Fibroblast of mammary gland (primary cell): Measurements from ENCODE around the gene C17orf75.

Source experiments
- DNase-seq: peaks from one replicate; pipeline ENCODE4 v3.0.0-alpha.2; 2010; ENCODE audit warnings: low read depth
- H3K4me3 ChIP-seq: 2 replicates; pipeline ENCODE4 v1.5.1; 2011; ENCODE audit warnings: low read depth, mild to moderate bottlenecking, low read length, moderate library complexity; ENCODE audit not compliant: control insufficient read depth
- TF ChIP-seq, protein P1 (sequence below): conservative IDR thresholded peaks from 2 replicates; pipeline ENCODE4 v1.5.1; 2011; ENCODE audit warnings: low read depth, low read length, inconsistent platforms; ENCODE audit not compliant: control insufficient read depth, insufficient read depth

Gene C17orf75

DNA sequence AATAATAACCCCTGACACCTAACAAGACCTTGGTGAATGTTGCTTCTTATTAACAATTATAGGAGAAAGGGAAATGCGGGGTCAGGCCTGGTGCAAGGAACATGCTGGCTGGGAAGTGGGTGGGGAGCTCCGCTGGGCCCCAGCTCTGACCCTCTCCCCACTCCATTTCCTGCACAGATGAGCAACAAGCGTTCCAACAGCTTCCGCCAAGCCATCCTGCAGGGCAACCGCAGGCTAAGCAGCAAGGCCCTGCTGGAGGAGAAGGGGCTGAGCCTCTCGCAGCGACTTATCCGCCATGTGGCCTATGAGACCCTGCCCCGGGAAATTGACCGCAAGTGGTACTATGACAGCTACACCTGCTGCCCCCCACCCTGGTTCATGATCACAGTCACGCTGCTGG is 53.4 kb downstream of the C17orf75 start:
- TF ChIP-seq, protein P1, sequence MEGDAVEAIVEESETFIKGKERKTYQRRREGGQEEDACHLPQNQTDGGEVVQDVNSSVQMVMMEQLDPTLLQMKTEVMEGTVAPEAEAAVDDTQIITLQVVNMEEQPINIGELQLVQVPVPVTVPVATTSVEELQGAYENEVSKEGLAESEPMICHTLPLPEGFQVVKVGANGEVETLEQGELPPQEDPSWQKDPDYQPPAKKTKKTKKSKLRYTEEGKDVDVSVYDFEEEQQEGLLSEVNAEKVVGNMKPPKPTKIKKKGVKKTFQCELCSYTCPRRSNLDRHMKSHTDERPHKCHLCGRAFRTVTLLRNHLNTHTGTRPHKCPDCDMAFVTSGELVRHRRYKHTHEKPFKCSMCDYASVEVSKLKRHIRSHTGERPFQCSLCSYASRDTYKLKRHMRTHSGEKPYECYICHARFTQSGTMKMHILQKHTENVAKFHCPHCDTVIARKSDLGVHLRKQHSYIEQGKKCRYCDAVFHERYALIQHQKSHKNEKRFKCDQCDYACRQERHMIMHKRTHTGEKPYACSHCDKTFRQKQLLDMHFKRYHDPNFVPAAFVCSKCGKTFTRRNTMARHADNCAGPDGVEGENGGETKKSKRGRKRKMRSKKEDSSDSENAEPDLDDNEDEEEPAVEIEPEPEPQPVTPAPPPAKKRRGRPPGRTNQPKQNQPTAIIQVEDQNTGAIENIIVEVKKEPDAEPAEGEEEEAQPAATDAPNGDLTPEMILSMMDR = no peak
- no peak overlapping the region for H3K4me3 ChIP-seq
- DNase-seq = no peak

DNA sequence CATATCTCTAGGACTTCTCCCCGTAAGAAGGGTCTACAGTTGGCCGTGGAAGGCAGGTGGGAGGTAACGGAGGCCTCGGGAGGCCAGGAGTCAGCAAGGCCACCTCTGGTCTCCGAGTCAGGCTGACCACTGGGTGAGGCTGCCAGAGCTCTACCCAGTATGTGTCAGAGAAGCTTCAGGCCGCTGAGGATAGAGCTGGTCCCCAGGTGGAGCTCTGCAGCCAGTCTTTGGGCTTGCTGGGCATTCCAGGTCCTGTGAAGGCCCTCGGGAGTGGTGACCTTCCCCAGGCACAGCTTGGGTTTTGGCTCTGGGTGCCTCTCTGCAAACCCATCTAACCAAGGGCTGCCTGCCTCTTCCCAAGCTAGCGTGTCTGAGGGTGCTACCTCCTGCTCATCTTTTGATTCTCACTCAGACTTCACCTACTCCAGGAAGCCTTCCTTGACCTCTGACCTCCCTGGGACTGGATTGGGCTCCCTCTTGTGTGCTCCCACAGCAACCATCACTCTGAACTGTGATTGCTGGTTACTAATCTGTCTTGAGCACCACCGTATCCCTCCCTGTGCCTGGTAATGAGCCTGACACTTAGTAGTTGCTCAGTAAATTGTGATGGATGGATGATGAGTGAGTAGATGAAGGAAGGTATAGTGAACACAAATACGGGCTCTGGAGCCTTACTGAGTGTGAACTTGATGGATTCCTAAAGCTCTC is 54.0 kb downstream of the C17orf75 start:
- DNase-seq = no peak
- H3K4me3 ChIP-seq = no peak overlapping the region
- TF ChIP-seq, protein P1 = no peak

DNA sequence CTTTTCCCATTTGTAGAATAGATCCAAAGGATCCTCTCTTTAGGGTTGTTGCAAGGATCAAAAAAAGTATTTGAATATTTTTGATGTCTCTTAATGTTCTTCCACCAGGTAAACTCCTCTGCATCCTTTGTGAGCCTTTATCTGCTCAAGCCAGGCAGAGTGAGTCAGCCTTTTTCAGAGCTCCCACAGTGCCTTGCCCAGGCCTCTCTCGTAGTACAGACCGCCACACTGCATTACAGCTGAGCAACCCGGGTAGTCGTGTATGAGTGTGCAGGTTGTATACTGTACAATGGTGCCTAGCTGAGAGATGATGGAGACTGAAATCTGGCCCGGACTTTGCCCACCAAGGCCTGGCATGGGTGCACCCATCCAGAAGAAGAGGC is 55.5 kb downstream of the C17orf75 start:
- TF ChIP-seq, protein P1 = no peak
- H3K4me3 ChIP-seq = no peak overlapping the region
- DNase-seq = no peak

DNA sequence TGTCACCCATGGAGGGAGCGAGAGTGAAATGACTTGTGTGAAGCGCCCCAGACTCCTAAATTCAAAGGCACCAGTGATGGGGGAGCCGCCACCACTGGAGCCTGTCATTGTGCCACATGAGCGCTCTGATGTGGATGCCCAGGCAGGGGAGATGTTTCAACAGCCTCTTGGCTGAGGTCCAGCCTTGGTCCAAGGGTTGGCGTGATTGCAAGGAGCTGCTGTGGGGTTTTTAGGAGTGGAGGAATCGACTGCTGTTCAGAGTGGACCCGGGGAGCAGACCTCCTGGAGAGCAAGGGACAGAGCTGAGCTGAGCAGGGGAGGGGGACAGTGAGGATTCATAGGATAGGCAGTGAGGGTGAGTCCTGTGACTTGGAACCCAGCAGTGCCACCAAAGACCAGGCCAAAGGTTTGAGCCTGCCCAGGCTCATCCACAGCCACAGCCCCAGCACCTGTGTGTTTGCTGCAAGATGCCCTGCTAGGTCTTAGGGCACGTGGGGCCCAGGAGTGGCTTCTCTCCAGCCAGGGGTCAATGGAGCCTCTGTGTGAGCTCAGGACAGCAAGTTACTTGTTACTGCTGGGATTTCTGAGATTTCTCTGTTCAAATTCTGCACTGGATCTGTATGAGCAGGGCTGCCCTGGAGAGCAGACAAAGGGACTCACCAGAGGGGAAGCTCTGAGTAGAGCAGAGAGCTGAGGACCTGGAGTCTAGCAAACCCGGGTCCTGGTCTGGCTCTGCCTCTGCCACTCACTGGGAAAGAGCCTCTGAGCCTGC is 56.0 kb downstream of the C17orf75 start:
- TF ChIP-seq, protein P1 = no peak
- H3K4me3 ChIP-seq = no peak overlapping the region
- DNase-seq = no peak

DNA sequence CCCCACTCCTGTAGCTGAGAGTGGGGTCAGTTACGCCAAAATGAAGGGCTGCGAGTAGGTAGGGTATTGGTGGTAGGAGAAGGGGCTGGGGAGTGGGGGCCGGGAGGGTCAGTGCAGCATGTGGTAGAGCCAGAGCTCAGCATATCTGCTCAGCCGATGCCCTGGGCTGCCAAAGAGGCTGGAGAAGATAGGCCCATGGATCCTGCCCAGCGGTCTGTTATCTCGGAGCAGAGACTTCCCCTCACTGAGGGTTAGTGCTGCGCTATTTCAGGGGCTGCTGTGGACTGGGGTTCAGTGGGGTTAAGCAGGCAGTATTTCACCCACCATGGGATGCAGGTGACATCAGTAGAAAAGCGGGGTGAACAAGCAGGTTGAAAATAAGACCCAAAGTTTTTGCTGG is 56.7 kb downstream of the C17orf75 start:
- H3K4me3 ChIP-seq = no peak overlapping the region
- TF ChIP-seq, protein P1 = no peak
- no peak for DNase-seq

DNA sequence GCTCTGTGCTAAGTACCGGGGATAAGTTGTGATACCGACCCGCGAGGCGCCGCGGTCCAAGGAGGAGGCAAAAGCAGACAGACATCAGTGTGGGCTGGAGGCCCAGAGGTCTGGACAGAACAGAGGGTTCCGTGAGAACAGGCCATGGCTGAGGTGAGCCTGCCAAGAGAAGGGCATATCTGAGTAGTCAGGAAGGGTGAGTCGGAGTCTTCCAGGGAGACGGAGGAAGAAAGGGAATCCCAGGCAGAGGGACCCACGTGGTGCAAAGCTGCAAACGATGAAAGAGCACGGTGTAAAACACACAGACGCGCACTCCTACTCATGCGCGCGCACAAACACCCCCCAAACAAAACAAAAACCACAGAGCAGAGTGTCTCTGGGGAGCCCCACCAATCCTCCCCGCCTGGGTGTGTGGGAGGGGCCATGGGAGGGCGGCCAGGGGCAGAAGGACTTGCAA is 58.2 kb downstream of the C17orf75 start:
- TF ChIP-seq, protein P1 = no peak
- DNase-seq = peak; percentile 52
- no peak overlapping the region for H3K4me3 ChIP-seq
